Heart left ventricle (tissue), 16 donors: ENCODE measurements around the gene NTRK2. TPM values are rescaled to one million over a fixed set of nuclear protein-coding genes. Genes with fewer than 3 reads are reported as not detected.
A peak's percentile ranks its signal among the peaks of the same experiment; 100 is the strongest.

ENCODE experiments used
- ATAC-seq, 4 donors: fragments of 200-7000 bp; cut with Tn5 transposase; one replicate each; pipeline ENCODE4 v1.9.1; 2020 to 2022; ENCODE audit warnings: moderate library complexity in 4 of 4, mild to moderate bottlenecking in 3 of 4, moderate number of reproducible peaks in 1 of 4
- DNase-seq, 5 donors: peaks; one replicate each; pipeline ENCODE4 v3.0.0-alpha.2; 2020
- H3K27ac ChIP-seq, 12 donors: fragments of 200-600 bp; sonication (generic) in 4 of 12; one replicate each; pipeline versions ENCODE4 v1.5.0 to v1.8.0; 2016 to 2022; ENCODE audit warnings: mild to moderate bottlenecking in 2 of 12
- H3K27me3 ChIP-seq, 9 donors: fragments of 200-600 bp; sonication (generic) in 2 of 9; one replicate each; pipeline versions ENCODE4 v1.5.1 to v1.8.0; 2016 to 2022; ENCODE audit warnings: mild to moderate bottlenecking in 3 of 9
- H3K36me3 ChIP-seq, 9 donors: fragments of 200-600 bp; sonication (generic) in 2 of 9; one replicate each; pipeline versions ENCODE4 v1.5.0 to v1.8.0; 2018 to 2022; ENCODE audit warnings: mild to moderate bottlenecking in 2 of 9
- H3K4me1 ChIP-seq, 12 donors: fragments of 200-600 bp; sonication (generic) in 4 of 12; one replicate each; pipeline versions ENCODE4 v1.5.0 to v1.8.0; 2016 to 2022; ENCODE audit warnings: mild to moderate bottlenecking in 3 of 12
- H3K4me3 ChIP-seq, 12 donors: fragments of 200-600 bp; sonication (generic) in 4 of 12; one replicate each; pipeline versions ENCODE4 v1.5.0 to v1.8.0; 2017 to 2022; ENCODE audit warnings: mild to moderate bottlenecking in 9 of 12, moderate library complexity in 4 of 12
- H3K9me3 ChIP-seq, 12 donors: fragments of 200-600 bp; sonication (generic) in 4 of 12; one replicate each; pipeline versions ENCODE4 v1.5.0 to v1.8.0; 2016 to 2022; ENCODE audit warnings: mild to moderate bottlenecking in 1 of 12
- POLR2A ChIP-seq, 2 donors: fragments of 450-650 bp; IDR thresholded peaks; one replicate each; pipeline ENCODE4 v1.6.1; 2017; ENCODE audit warnings: antibody characterized with exemption in 2 of 2, mild to moderate bottlenecking in 2 of 2, moderate library complexity in 2 of 2
- WGBS, 4 donors: extraction: QIAGEN DNeasy Blood & Tissue Kit in 2 of 4; methylation state at CpG; one replicate each; pipeline versions ENCODE4 v1.1.5 to v1.1.7; 2013 to 2018; 5-methylcytosine and 5-hydroxymethylcytosine counted together
- intact Hi-C, 10 donors: fragments of 100-400 bp; cut with DNase I; formaldehyde crosslinking; loops; one replicate each; pipeline versions ENCODE4 v1.11.1 to v1.14.2; 2022
- polyA plus RNA-seq, 2 donors: library from polyadenylated mRNA; stranded (reverse); fragments of 200-250 nt; gene quantifications; one replicate each; pipeline ENCODE4 v1.2.3, GENCODE V29; 2013
- total RNA-seq, 9 donors: library from RNA; depleted of rRNA in 2 of 9; stranded (reverse); fragments of >200 nt in 2 of 9; fragmentation: NEBNext Ultra II Directional in 3 of 9; extraction: Animal tissue kit (Norgen Biotek cat#: 25700) in 3 of 9; gene quantifications; one replicate each; pipeline versions ENCODE4 v1.1.0 to v1.2.4, GENCODE V29; 2016 to 2023
- TF ChIP-seq, protein P1 (sequence below), 12 donors: fragments of 200-600 bp; sonication (generic) in 4 of 12; IDR thresholded peaks; one replicate each; pipeline versions ENCODE4 v1.5.0 to v1.8.0; 2018 to 2022; ENCODE audit warnings: antibody characterized with exemption in 12 of 12, mild to moderate bottlenecking in 5 of 12
- donor health status: ischemic (EF 13 %, LVEDD 7.1; RV severe dilation, severe dysfunction).
- donor health status: healthy with polysubstance abuse.
- donor health status: DM: no; HTN: yes; CAD: no.
- donor health status: DM: no; HTN: no; CAD: no.
- donor health status: ischemic (EF 25% LVEDD 6.9; RV normal size, moderate dysfunction).
- donor health status: ischemic (EF 25% LVEDD 5.7; RV mildly dilated, moderate dysfunction).
- donor health status: healthy.
- donor health status: DM: yes; HTN: yes; CAD: no.
- donor health status: ischemic (EF 35%, LVEDD 5.7; RV mildly dilated, moderate dysfunction).
- donor health status: nonischemic (EF 11% LVEDD 7.7; RV severe dilation, severe dysfunction).
- donor health status: DM: yes; HTN: yes; CAD: no.
- donor health status: PGD.
- donor health status: ischemic (EF 29% LVEDD 5.4; RV normal size, mild dysfunction).
- donor health status: nonischemic (EF 23%, LVEDD 6.1; RV moderate dilation, normal function).

Gene NTRK2
- total and polyA plus RNA-seq, 11 donors = 0.86 to 16.0 (median 2.4) TPM

DNA sequence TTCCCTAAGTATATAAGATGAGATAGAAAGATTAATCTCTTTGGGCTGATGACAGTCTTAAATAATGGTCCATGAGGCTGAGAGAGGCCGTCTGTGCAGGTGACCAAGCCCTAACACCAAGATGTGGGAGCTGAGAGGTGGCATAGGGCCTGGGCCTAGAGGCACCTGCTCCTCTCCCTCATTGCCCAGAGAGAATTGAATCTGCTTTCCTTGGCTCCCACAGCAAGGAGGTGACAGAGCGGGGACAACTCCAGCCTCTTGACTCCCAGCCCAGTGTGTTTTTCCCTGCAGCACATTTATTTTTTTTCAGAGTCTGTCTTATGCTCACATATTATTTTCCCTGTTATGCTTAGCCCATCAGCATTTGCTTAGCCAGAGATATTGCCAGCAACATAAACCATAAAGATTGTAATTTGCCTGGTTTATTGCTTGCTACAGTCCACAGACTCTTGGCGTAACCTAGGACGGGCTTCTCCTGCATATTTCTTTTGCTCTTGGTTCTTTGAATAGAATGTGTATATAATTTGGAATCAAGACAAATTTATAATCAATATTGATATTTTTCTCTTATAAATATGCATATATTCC lies 105.6 kb downstream of the NTRK2 start:
- no peaks in the 10 kb centered on the region for H3K9me3 ChIP-seq
- TF ChIP-seq POLR2A (IDR thresholded peaks at IDR 0.05) = no peak
- H3K27me3 ChIP-seq = no peaks in the 10 kb centered on the region
- DNase-seq (no peak), ATAC-seq (no peak)
- H3K27ac ChIP-seq = no peak overlapping the region
- peaks cover 0 to 3% (median 0%) of the 10 kb centered on the region in 12 donors for H3K4me1 ChIP-seq
- H3K36me3 ChIP-seq = no peaks in the 10 kb centered on the region
- no peak overlapping the region for H3K4me3 ChIP-seq
- 92 to 97% (median 96%) methylated on average over 4 of the region's 4 CpGs for WGBS, 4 donors
- intact Hi-C loops = no loop called here

DNA sequence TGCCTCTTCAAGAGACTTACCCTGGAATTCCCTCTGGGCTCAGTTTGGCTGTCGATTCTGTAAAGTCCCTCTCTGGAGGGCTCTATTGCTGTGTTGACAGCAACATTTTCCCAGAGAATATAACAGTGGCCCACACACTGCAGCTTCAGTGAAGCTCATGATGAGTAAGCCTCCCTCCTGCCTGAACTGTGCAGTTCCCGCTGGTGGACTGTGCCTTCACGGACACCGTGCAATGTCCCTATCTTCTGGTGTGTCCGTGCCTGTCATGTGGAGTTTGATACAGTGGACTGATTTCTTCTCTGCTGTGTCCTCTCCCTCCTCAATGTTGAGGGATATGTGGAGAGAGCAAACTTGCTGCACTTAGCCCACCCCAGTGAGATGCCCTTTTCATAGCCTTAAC lies 109.0 kb downstream of the NTRK2 start:
- Histone ChIP-seq H3K27ac (no peak overlapping the region), H3K36me3 (no peaks in the 10 kb centered on the region), H3K4me1 (peaks cover 0 to 6% (median 0%) of the 10 kb centered on the region in 12 donors), H3K27me3 (peaks cover 0 to under 1% (median 0%) of the 10 kb centered on the region in 9 donors), H3K4me3 (no peak overlapping the region), H3K9me3 (no peaks in the 10 kb centered on the region)
- intact Hi-C loops = no loop called here
- TF ChIP-seq, protein P1, sequence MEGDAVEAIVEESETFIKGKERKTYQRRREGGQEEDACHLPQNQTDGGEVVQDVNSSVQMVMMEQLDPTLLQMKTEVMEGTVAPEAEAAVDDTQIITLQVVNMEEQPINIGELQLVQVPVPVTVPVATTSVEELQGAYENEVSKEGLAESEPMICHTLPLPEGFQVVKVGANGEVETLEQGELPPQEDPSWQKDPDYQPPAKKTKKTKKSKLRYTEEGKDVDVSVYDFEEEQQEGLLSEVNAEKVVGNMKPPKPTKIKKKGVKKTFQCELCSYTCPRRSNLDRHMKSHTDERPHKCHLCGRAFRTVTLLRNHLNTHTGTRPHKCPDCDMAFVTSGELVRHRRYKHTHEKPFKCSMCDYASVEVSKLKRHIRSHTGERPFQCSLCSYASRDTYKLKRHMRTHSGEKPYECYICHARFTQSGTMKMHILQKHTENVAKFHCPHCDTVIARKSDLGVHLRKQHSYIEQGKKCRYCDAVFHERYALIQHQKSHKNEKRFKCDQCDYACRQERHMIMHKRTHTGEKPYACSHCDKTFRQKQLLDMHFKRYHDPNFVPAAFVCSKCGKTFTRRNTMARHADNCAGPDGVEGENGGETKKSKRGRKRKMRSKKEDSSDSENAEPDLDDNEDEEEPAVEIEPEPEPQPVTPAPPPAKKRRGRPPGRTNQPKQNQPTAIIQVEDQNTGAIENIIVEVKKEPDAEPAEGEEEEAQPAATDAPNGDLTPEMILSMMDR (IDR thresholded peaks at IDR 0.05) = no peak
- ATAC-seq = peak in 1 of 4 donors; percentile 33
- DNase-seq = no peak
- 38 to 66% (median 63%) methylated on average over 5 of the region's 5 CpGs for WGBS, 4 donors

- ATAC-seq = no peak
- 63 to 87% (median 78%) methylated on average over 3 of the region's 3 CpGs for WGBS, 4 donors
Measured at GRCh38 chr9:84779883-84780282, 110.4 kb downstream of the NTRK2 start.

GRCh38 chr9:84780385-84780784 lies 110.9 kb downstream of the NTRK2 start:
- ATAC-seq (no peak), DNase-seq (no peak)
- H3K4me1 ChIP-seq = peaks cover 0 to 6% (median 0%) of the 10 kb centered on the region in 12 donors
- no peaks in the 10 kb centered on the region for H3K9me3 ChIP-seq
- H3K4me3 ChIP-seq = no peak overlapping the region
- intact Hi-C loops = no loop called here
- no peaks in the 10 kb centered on the region for H3K36me3 ChIP-seq
- WGBS, 4 donors = 93 to 96% (median 95%) methylated on average over 5 of the region's 5 CpGs
- TF ChIP-seq POLR2A (IDR thresholded peaks at IDR 0.05) = no peak
- TF ChIP-seq, protein P1 (IDR thresholded peaks at IDR 0.05) = no peak
- no peak overlapping the region for H3K27ac ChIP-seq
- H3K27me3 ChIP-seq = peaks cover 0 to 4% (median 0%) of the 10 kb centered on the region in 9 donors

More at GRCh38 chr9:84779883-84780282, 110.4 kb downstream of the NTRK2 start:
- Histone ChIP-seq H3K4me3 (no peak overlapping the region), H3K9me3 (no peaks in the 10 kb centered on the region), H3K27ac (no peak overlapping the region), H3K27me3 (peaks cover 0 to 4% (median 0%) of the 10 kb centered on the region in 9 donors), H3K4me1 (peaks cover 0 to 6% (median 0%) of the 10 kb centered on the region in 12 donors), H3K36me3 (no peaks in the 10 kb centered on the region)
- no peak for TF ChIP-seq POLR2A (IDR thresholded peaks at IDR 0.05)
- TF ChIP-seq, protein P1 (IDR thresholded peaks at IDR 0.05) = no peak
- DNase-seq = no peak
- intact Hi-C loops = no loop called here

DNA sequence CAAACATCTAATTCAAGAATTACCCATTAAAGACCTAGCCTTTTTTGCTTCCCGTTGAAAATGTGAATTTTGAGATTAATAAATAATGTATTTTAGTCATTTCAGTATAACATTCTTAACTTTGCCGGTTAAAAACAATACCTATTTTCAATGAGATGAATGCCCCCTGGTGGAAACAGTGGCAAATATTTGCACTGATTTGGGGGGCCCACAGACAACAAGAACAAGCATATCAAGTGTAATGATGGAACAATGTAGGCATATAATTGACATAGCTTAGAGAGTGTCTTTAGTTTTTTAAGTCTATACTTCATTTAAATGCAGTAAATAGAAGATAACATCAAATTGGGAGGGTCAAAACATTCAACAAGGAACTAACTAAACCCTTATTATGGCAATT lies 111.9 kb downstream of the NTRK2 start:
- WGBS, 4 donors = 53 to 62% (median 57%) methylated on average over 2 of the region's 2 CpGs
- intact Hi-C loops = no loop called here
- H3K27ac ChIP-seq = no peak overlapping the region
- no peak for TF ChIP-seq POLR2A (IDR thresholded peaks at IDR 0.05)
- TF ChIP-seq, protein P1 (IDR thresholded peaks at IDR 0.05) = peak in 7 of 12 donors; percentile 13 to 46 (median 34)
- peaks cover 0 to 6% (median 0%) of the 10 kb centered on the region in 12 donors for H3K4me1 ChIP-seq
- no peaks in the 10 kb centered on the region for H3K36me3 ChIP-seq
- no peaks in the 10 kb centered on the region for H3K9me3 ChIP-seq
- no peak for ATAC-seq
- peaks cover 0 to 4% (median 0%) of the 10 kb centered on the region in 9 donors for H3K27me3 ChIP-seq
- no peak for DNase-seq
- H3K4me3 ChIP-seq = no peak overlapping the region
